Chondrocyte (in vitro differentiated cells): ENCODE data around the gene CCDC127. TPM values are rescaled to one million over a fixed set of nuclear protein-coding genes. Genes with fewer than 3 reads are reported as not detected.

ENCODE experiments used
- DNase-seq: peaks from one replicate; pipeline ENCODE4 v3.0.0; 2021; ENCODE audit warnings: mixed read lengths, low spot score
- H3K27ac Mint-ChIP-seq: one replicate; pipeline ENCODE4 v1.8.0; 2021; ENCODE audit warnings: mild to moderate bottlenecking, moderate library complexity, mixed read lengths; ENCODE audit not compliant: unreplicated experiment
- H3K27me3 Mint-ChIP-seq: 2 replicates; pipeline ENCODE4 v1.8.0; 2021; ENCODE audit warnings: low read depth, mixed read lengths
- H3K36me3 Mint-ChIP-seq: 2 replicates; pipeline ENCODE4 v1.8.0; 2021; ENCODE audit warnings: low read depth, mixed read lengths
- H3K4me1 Mint-ChIP-seq: 2 replicates; pipeline ENCODE4 v1.8.0; 2021; ENCODE audit warnings: low read depth, mild to moderate bottlenecking, mixed read lengths
- H3K4me3 Mint-ChIP-seq: one replicate; pipeline ENCODE4 v1.8.0; 2021; ENCODE audit warnings: mild to moderate bottlenecking, moderate library complexity, mixed read lengths; ENCODE audit not compliant: unreplicated experiment
- H3K9me3 Mint-ChIP-seq: 2 replicates; pipeline ENCODE4 v1.8.0; 2021; ENCODE audit warnings: low read depth, mixed read lengths
- total RNA-seq: library from RNA; stranded (reverse); gene quantifications from 3 replicates; pipeline ENCODE4 v1.2.1, GENCODE V29; 2021
- TF ChIP-seq, protein P1 (sequence below): fragments of 200-600 bp; sonication (generic); IDR thresholded peaks from 2 replicates; pipeline ENCODE4 v1.5.0; 2021; ENCODE audit warnings: antibody characterized with exemption, mild to moderate bottlenecking, moderate library complexity

Gene CCDC127
- total RNA-seq, 1 donor from 2014 or later: 8.0 TPM

DNA sequence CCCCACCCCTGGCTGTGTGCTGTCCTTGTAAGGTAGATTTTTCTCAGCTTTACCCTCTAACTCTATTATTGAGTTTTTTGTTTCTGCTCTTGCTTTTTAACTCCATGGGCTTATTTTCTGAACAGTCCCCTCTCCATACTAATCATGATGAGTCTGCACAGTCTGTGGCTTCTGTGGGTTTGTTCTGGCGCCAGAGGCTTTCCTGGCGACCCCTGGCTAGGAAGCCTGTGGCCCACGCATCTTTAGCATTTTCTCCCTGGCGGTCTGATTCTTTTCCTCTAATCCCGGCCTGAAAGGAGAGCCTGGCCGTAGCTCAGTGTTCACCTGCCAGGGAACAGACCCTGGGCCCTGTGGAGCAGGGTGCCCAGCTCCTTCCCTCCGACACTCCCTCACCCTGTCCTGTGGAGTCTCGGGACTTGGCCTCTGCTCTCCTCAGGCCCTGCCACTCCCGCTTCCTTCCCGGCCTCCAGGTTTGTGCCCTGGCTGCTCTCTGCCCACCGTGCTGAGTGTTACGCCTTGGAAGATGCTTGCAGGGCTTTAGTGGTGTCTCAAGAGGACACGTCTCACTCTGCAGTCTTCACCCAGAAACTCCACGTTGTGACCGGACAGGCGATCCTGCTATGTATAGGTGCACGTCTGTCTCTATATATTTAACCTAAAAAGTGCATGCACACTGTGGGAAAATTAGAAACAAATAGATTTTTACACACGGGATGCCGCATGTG, 58.3 kb downstream of the CCDC127 start:
- Mint-ChIP-seq H3K27me3 (peaks cover 6% of the 10 kb centered on the region), H3K4me3 (no peak overlapping the region), H3K4me1 (peaks cover 28% of the 10 kb centered on the region), H3K27ac (peak overlapping the region; percentile 73), H3K36me3 (peaks cover 2% of the 10 kb centered on the region), H3K9me3 (no peaks in the 10 kb centered on the region)
- TF ChIP-seq, protein P1, sequence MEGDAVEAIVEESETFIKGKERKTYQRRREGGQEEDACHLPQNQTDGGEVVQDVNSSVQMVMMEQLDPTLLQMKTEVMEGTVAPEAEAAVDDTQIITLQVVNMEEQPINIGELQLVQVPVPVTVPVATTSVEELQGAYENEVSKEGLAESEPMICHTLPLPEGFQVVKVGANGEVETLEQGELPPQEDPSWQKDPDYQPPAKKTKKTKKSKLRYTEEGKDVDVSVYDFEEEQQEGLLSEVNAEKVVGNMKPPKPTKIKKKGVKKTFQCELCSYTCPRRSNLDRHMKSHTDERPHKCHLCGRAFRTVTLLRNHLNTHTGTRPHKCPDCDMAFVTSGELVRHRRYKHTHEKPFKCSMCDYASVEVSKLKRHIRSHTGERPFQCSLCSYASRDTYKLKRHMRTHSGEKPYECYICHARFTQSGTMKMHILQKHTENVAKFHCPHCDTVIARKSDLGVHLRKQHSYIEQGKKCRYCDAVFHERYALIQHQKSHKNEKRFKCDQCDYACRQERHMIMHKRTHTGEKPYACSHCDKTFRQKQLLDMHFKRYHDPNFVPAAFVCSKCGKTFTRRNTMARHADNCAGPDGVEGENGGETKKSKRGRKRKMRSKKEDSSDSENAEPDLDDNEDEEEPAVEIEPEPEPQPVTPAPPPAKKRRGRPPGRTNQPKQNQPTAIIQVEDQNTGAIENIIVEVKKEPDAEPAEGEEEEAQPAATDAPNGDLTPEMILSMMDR: no peak
- peak; percentile 67 for DNase-seq

DNA sequence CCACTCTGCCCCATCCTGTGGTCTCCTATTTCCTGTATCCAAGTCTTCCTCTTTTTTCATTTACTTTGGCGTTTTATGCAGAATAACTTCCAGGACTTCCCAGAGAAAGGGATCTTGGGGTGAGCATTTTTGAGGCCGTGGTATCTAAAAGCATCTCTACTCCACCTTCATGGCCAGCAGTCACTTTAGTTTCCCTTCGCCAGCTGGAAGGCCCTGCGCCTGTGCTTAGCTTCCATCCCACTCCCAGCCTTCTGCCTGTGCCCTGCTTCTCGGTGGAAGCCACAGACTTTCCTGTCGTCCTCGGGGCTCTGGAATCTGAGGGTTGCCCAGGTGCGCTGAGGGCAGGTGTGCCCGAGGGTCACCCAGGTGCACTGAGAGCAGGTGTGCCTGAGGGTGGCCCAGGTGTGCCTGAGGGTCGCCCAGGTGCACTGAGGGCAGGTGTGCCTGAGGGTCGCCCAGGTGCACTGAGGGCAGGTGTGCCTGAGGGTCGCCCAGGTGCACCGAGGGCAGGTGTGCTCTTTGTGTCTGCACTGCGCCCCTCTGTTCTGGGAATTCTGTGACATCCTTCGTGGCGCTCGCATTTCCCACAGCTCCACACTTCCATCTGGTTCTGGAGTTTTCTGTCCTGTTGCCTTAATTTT, 59.0 kb downstream of the CCDC127 start:
- TF ChIP-seq, protein P1: no peak
- H3K9me3 Mint-ChIP-seq: no peaks in the 10 kb centered on the region
- H3K36me3 Mint-ChIP-seq: peaks cover 3% of the 10 kb centered on the region
- peak overlapping the region; percentile 73 for H3K27ac Mint-ChIP-seq
- H3K4me1 Mint-ChIP-seq: peaks cover 33% of the 10 kb centered on the region
- peaks cover 8% of the 10 kb centered on the region for H3K27me3 Mint-ChIP-seq
- DNase-seq: peak; percentile 74
- H3K4me3 Mint-ChIP-seq: no peak overlapping the region

DNA sequence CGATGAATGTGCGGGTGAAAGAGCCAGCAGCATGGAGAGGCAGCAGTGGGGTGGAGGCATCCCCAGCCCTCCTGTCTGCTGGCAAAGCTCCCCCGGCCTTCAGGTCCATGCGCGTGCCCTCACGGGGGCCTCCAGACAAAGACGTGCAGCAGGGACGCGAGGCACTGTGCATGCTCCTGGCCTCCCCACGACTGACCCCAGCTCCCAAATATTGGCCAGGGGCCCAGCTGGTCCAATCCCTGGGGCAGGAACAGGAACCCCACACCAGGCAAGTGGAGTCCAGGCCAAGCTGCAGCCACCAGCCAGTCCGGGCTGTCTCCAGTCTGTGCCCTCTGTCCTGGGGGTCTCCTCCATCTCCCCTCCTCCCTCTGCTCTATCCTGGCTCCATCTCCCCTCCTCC, 60.2 kb downstream of the CCDC127 start:
- TF ChIP-seq, protein P1: no peak
- Mint-ChIP-seq H3K4me3 (no peak overlapping the region), H3K36me3 (peaks cover 3% of the 10 kb centered on the region), H3K9me3 (no peaks in the 10 kb centered on the region), H3K4me1 (peaks cover 37% of the 10 kb centered on the region), H3K27ac (no peak overlapping the region), H3K27me3 (peaks cover 8% of the 10 kb centered on the region)
- DNase-seq: peak; percentile 74

DNA sequence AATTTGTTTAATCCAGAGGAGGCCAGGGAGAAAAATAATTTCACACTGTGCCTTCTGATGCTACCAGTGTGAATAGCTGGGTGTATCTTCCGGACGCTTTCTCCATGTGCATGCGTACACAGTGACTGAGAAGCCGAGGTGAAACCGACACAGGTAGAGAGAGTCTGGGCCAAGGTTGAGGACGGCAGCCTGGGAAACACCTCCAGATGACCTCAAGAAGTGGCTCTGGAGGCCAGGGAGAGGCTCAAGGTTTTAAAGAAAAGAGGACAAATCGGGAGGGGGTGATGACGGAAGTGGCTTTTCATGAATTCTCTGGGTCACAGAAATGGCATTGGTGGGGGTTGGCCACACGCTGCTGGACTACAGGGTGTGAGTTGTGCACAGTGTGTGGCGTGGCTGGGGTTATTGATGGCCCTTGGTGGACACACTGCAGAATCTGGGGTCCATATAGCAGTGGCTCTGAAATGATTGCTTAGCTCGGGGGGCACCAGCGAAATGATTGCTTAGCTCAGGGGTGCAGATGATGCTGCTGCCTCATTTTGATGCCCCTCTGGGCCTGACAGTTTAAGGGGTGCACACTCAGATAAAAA, 60.7 kb downstream of the CCDC127 start:
- Mint-ChIP-seq H3K27ac (no peak overlapping the region), H3K36me3 (peaks cover 3% of the 10 kb centered on the region), H3K4me3 (no peak overlapping the region), H3K4me1 (peaks cover 37% of the 10 kb centered on the region), H3K9me3 (no peaks in the 10 kb centered on the region), H3K27me3 (peaks cover 8% of the 10 kb centered on the region)
- TF ChIP-seq, protein P1: no peak
- DNase-seq: peak; percentile 60

DNA sequence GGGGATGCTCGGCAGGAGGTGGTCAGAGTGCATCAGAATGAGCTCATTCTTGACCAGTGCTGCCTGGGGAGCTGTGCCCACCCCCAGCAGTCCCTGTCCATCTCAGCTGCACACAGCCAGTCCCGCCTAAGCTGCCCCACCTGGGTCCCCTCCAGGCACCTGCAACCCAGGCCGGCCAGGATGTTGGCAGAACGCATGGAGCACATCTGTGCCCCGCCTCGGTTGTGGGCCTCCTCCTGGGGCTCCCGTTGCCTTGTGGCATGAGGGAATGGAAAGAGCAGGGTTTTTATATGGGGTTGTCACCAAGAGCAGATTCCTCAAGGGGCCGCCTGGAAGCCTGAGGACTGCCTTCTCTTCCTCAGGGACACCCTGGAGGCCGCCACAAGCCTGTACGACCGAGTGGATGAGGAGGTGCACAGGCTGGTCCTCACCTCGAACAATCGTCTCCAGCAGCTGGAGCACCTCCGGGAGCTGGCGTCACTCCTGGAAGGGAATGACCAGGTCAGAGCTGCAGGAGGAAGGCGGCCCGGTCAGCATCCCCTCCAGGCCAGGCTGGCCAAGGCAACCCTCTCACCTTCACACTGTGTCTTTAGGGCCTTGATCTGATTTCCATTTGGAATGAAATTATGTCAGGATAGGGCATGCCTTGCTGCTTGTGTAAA, 61.4 kb downstream of the CCDC127 start:
- H3K9me3 Mint-ChIP-seq: no peaks in the 10 kb centered on the region
- peaks cover 37% of the 10 kb centered on the region for H3K4me1 Mint-ChIP-seq
- H3K27ac Mint-ChIP-seq: no peak overlapping the region
- no peak overlapping the region for H3K4me3 Mint-ChIP-seq
- peak; percentile 86 for DNase-seq
- TF ChIP-seq, protein P1: no peak
- H3K27me3 Mint-ChIP-seq: peaks cover 8% of the 10 kb centered on the region
- peaks cover 3% of the 10 kb centered on the region for H3K36me3 Mint-ChIP-seq
